ENCODE measurements around the gene ERC1. TPM values are rescaled to one million over a fixed set of nuclear protein-coding genes. Genes with fewer than 3 reads are reported as not detected.
"Not testable (repeated sequence)": the region's sequence is repeated elsewhere in the genome, so short reads cannot be mapped to it uniquely, and the experiment has no call there.

The ERC1 gene
- total RNA-seq, 1 experiment from 2014 or later = 12.5 TPM

DNA sequence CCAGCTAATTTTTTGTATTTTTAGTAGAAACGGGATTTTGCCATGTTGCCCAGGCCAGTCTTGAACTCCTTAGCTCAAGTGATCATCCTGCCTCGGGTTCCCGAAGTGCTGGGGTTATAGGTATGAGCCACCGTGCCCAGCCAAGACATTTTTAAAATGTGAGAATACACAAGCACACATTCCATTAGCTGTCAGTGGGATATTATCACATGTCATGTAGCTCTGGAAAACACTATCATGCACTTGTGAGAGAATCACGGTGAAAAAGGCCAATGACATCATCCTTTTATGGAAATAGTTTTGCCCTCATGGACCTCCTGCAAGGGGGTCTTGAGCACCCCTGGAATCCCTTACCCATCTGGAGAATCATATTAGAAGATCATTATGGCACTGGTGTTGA, 28.3 kb downstream of the ERC1 start:
- no peak for DNase-seq (ENCODE audit: extremely low read depth, low read depth)

DNA sequence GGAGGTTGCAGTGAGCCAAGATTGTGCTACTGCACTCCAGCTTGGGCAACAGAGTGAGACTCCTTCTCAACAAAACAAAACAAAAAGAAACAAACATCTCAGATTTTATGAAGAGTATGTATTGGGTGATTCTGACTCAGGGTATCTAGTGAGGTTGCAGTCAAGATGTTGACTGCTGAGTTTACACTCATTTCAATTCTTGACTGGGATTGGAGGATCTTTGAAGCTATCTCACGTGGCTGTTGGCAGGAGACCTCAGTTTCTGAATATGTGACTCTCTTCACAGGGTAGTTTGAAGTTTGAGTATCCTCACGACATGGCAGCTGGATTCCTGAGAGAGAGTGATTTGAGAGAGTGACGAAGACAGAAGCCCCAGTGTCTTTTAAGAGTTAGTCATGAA, 29.4 kb downstream of the ERC1 start:
- no peak for DNase-seq (ENCODE audit: extremely low read depth, low read depth)

DNA sequence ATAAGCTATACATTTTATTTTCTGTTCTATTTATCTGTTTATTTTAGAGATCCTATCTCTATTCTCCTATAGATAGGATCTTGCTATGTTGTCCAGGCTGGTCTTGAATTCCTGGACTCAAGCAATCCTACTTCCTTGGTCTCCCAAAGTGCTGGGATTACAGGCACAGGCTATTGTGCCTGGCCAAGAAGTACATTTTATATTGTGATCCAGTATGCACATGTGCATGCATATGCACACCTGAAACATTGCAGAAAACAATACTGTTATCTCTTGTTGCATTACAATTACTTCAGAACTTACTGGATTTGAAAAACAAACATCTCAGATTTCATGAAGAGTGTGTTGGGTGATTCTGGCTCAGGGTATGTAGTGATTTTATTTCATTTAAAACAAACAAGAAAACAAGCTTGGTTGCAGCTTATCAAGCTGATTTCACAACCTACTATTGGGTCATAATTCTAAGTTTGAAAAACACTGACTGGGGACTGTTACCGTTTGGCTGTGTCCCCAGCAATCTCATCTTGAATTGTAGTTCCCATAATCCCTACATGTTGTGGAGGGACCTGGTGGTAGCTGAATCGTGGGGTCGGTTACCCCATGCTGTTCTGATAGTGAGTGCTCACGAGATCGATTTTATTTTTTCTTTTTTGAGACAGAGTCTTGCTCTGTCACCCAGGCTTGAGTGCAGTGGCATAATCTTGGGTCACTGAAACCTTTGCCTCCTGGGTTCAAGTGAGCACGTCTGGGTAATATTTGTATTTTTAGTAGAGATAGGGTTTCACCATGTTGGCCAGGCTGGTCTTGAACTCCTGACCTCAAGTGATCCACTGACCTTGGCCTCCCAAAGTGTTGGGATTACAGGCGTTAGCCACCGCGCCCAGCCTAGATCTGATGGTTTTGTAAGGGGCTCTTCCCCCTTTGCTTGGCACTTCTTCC, 31.3 kb downstream of the ERC1 start:
- no peak for DNase-seq (ENCODE audit: extremely low read depth, low read depth)

- no peak for DNase-seq (ENCODE audit: extremely low read depth, low read depth)
Observed at GRCh38 chr12:1030779-1031178, 39.8 kb downstream of the ERC1 start.

- no peak for DNase-seq (ENCODE audit: extremely low read depth, low read depth)
Observed at GRCh38 chr12:1034243-1034642, 43.2 kb downstream of the ERC1 start.

- no peak for DNase-seq (ENCODE audit: extremely low read depth, low read depth)
Observed at GRCh38 chr12:1034751-1035457, 43.9 kb downstream of the ERC1 start.

GRCh38 chr12:1041478-1041877, 50.5 kb downstream of the ERC1 start:
- DNase-seq (ENCODE audit: extremely low read depth, low read depth) = no peak

DNA sequence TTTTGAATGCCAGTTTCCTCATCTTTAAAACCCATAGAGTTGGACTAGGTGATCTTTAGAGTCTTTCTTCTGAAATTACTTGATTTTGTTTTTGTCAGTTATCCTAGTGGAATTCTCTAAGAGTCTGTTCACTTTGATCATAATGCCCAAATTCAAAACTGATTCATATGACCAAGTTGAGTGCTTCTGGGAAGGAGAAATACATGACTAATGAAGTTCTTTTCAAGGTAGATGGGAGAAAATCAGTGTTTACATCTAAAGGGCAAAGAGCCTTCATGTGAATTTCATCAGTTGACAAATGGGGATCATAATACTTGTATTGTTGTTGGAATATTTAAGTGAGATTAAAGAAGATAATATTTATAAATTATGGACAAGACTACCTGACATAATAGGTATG, 53.2 kb downstream of the ERC1 start:
- no peak for DNase-seq (ENCODE audit: extremely low read depth, low read depth)

- no peak for DNase-seq (ENCODE audit: extremely low read depth, low read depth)
Observed at GRCh38 chr12:1044696-1045095, 53.7 kb downstream of the ERC1 start.

DNA sequence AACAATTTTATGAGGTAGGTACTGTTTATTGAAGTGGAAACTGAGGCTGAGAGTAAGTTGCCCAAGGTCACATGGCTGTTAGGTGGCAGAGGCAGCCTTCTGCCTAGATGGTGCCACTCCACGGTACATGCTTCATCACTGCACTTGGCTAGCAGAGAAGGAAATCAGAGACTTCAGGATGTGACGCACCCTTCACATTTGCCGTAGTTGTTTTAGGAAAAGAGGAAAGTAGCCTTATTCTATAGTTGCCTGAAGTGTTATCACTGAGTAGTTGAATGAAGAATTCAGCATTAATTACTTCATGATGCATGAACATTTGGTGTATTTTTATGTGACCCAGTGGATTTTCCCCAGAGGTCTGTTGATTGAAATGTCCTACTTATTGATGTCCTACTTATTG, 55.7 kb downstream of the ERC1 start:
- no peak for DNase-seq (ENCODE audit: extremely low read depth, low read depth)

DNA sequence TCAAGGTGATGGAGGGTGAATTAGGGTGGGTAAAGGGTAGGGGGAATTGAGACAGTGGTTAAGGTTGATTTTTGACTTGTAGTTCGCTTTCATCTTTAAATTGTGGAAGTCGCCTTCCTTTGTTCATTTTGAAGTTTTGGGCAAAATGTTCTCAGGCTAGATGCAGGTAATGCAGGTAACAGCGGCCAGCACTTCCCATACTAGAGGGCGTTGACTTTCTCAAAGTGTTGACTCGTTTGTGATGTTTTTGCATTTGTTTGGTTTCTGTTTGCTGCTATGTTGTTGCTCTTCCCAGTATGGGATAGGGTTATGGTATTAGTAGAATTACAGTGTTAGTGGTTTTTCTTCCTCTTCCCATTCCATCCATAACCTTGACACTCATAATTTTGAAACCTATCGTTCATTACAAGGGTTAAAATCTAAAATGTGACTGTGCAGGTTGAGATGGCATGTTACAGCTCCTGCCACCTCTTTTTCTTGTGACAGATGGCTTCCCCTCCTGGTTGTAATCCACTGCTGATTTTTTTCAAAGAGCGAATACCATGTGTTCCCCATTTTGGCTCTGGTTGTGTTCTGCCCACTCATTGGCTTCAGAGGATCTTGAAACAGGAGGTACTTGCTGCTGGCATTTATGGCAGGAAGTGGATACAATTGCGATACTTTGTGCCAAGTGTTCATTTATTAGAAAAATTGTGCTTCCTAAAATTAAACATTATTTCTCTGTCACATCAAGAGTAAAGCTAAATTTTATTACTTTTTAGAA, 57.1 kb downstream of the ERC1 start:
- no peak for DNase-seq (ENCODE audit: extremely low read depth, low read depth)

DNA sequence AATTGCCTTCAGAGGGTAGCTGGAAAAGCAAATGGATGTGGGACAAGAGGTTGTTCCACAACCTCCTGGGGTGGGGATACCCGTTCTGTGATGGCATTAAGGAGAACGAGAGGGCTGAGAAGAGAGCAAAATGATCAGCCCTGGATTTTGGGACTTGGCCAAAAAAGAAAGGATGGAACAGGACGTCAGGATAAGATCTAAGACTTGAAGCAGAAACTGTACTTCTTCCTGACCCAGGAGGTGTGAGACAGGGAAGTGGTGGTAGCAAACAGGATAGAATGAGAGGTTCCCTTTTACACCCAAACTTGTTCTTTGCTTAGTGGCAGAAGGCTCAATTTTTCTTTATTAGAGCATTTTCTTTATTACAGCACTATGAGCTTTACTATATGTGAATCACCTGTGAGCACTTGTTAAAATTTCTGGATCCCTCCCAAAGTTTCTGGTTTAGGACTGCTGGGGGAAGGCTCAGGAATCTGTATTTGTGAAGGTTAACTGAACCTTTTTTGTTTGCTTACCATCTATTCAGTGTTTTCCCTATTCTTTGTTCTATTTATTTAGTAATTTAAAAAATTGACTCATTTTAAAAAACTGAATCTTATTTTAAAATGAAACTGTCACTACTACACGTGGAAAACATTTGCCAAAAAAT, 59.2 kb downstream of the ERC1 start:
- DNase-seq (ENCODE audit: extremely low read depth, low read depth) = no peak

DNA sequence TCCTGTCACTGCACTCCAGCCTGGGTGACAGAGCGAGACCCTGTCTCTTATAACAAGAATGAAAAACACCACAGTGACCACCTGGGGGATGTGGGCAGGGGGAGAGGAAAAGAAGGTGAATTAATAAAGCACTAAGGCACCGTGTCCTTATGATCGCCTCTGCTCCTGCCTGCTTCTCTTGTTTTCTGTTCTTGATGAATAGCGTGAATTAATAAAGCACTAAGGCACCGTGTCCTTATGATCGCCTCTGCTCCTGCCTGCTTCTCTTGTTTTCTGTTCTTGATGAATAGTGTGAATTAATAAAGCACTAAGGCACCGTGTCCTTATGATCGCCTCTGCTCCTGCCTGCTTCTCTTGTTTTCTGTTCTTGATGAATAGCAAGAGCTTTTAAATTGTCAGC, 60.6 kb downstream of the ERC1 start:
- not testable (repeated sequence) for DNase-seq (ENCODE audit: extremely low read depth, low read depth)

- DNase-seq (ENCODE audit: extremely low read depth, low read depth) = no peak
Observed at GRCh38 chr12:1053690-1054089, 62.7 kb downstream of the ERC1 start.

GRCh38 chr12:1054117-1054870, 63.3 kb downstream of the ERC1 start:
- DNase-seq (ENCODE audit: extremely low read depth, low read depth) = no peak

DNA sequence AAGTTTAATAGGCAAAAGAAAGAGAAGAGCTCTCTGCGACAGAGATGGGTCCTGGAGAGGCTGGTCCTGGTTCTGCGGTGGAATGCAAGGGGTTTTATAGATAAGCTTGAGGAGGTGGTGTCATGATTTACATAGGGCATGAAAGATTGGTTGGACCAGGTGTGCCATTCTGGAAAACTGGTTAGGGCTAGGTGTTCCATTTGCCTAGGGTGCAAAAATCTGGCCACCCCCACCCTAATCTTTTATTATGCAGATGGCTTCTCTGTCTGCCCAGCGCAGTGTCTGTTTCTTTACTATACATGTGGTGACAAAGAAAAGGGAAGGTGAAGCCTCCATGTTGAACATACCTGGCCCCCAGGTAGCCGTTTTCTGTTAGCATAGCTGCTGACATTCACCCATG, 65.4 kb downstream of the ERC1 start:
- no peak for DNase-seq (ENCODE audit: extremely low read depth, low read depth)

GRCh38 chr12:1058423-1058822, 67.4 kb downstream of the ERC1 start:
- DNase-seq (ENCODE audit: extremely low read depth, low read depth) = no peak

- no peak for DNase-seq (ENCODE audit: extremely low read depth, low read depth)
Observed at GRCh38 chr12:1059162-1059561, 68.1 kb downstream of the ERC1 start.

GRCh38 chr12:1063852-1064251, 72.8 kb downstream of the ERC1 start:
- DNase-seq (ENCODE audit: extremely low read depth, low read depth) = no peak

GRCh38 chr12:1064317-1064716, 73.3 kb downstream of the ERC1 start:
- DNase-seq (ENCODE audit: extremely low read depth, low read depth) = no peak
